ENCODE results near the gene CYYR1.
A peak's percentile ranks its signal among the peaks of the same experiment; 100 is the strongest.

CYYR1 gene

DNA sequence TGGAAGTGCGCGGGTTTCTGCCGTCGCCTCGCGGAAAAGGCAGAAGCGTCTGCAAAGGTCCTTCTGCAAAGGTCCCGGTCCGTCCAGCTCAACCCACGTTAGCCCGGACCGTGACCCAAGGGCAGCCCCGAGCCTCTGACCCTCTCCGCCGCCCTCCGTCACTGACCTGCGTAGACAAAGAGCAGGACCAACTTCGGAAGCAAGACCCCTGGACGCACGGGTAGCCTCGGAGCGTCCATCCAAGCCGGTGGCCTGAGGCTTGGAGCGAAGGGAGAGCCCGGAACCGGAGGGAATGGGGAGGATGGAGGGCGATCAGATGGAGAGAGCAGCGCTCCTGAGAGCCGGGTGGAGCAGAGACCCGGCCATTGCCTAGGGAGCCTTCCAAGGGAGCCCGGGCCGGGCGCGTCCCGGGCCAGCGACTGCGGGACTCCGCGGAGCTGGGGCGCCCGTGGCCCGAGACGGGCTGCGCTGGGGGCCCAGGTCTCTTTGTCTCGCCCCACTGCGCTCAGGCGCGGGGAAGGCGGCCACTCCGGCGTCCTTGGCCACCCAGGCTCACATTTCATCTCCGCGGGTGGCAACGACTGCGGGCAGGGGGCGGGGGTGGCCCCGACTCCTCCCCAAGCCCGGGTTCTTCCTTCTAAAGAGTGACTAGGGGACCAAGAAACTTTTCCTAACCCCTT lies at the start of gene CYYR1:
TSS of gene CYYR1 (minus strand) at position 585 of the 680 bp plus-strand sequence. CDS start at position 239, 346 bp downstream.
- H3K27ac Mint-ChIP-seq = peak within 1 kb of the TSS; percentile 73 to 89 (median 81)
- peaks cover 9% of the 10 kb centered on the region for H3K4me1 Mint-ChIP-seq
- peaks cover 22% of the 10 kb centered on the region for H3K9me3 Mint-ChIP-seq
- peaks cover 13% of the 10 kb centered on the region for H3K27me3 Mint-ChIP-seq (ENCODE audit: low read depth)
- peaks cover 32% of the 10 kb centered on the region for H3K36me3 Mint-ChIP-seq (ENCODE audit: low read depth)
- H3K4me3 Mint-ChIP-seq = peak within 1 kb of the TSS; percentile 91 to 95 (median 93)
- TF ChIP-seq, protein P1, sequence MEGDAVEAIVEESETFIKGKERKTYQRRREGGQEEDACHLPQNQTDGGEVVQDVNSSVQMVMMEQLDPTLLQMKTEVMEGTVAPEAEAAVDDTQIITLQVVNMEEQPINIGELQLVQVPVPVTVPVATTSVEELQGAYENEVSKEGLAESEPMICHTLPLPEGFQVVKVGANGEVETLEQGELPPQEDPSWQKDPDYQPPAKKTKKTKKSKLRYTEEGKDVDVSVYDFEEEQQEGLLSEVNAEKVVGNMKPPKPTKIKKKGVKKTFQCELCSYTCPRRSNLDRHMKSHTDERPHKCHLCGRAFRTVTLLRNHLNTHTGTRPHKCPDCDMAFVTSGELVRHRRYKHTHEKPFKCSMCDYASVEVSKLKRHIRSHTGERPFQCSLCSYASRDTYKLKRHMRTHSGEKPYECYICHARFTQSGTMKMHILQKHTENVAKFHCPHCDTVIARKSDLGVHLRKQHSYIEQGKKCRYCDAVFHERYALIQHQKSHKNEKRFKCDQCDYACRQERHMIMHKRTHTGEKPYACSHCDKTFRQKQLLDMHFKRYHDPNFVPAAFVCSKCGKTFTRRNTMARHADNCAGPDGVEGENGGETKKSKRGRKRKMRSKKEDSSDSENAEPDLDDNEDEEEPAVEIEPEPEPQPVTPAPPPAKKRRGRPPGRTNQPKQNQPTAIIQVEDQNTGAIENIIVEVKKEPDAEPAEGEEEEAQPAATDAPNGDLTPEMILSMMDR (IDR thresholded peaks at IDR 0.05; ENCODE audit: unreplicated experiment in 3 of 3) = no peak

DNA sequence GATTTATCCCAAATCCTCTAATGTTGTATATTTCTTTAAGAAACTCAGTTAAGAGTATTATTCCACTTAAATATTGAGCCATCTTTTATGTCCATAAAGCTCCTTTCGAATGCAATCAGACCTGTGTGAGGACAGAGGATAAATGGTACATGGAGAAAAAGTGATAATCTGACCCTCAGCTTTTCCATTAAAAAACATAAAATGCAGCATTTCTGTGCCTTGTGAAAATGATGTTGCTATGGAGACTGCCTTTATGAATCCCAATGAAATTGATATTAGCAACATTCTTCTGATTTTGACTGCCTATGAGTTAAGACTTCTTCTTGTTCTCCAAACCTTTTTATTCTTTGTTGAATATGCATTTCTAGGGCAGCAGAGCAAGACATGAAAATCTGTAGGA lies 44.1 kb upstream of the CYYR1 start:
- TF ChIP-seq, protein P1 (IDR thresholded peaks at IDR 0.05; ENCODE audit: unreplicated experiment in 3 of 3) = no peak
- no peaks in the 10 kb centered on the region for H3K27me3 Mint-ChIP-seq (ENCODE audit: low read depth)
- no peak overlapping the region for H3K4me3 Mint-ChIP-seq
- H3K4me1 Mint-ChIP-seq = no peaks in the 10 kb centered on the region
- H3K9me3 Mint-ChIP-seq = peaks cover under 1% of the 10 kb centered on the region
- H3K27ac Mint-ChIP-seq = no peak overlapping the region
- H3K36me3 Mint-ChIP-seq (ENCODE audit: low read depth) = no peaks in the 10 kb centered on the region

DNA sequence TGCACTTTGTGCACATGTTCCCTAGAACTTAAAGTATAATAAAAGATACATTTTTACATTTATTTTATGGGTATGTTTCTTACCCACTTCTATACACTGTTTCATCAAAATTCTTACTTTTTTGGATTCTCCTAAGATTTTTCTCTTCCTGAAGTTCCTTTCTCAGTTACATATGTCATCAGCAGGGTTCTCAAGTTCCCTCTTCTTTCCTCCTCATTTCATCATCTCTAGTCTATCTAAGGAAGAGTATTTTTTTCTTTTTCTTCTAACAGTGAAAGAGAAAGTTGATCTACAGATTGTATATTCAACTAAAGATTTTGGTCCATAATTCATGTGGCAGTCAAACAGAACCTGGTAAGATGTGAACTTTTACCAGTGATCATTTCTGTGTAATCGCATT lies 41.2 kb upstream of the CYYR1 start:
- Mint-ChIP-seq H3K4me1 (no peaks in the 10 kb centered on the region), H3K9me3 (peaks cover 8% of the 10 kb centered on the region), H3K27ac (no peak overlapping the region), H3K36me3 (ENCODE audit: low read depth) (no peaks in the 10 kb centered on the region), H3K4me3 (no peak overlapping the region), H3K27me3 (ENCODE audit: low read depth) (no peaks in the 10 kb centered on the region)
- TF ChIP-seq, protein P1 (IDR thresholded peaks at IDR 0.05; ENCODE audit: unreplicated experiment in 3 of 3) = no peak

DNA sequence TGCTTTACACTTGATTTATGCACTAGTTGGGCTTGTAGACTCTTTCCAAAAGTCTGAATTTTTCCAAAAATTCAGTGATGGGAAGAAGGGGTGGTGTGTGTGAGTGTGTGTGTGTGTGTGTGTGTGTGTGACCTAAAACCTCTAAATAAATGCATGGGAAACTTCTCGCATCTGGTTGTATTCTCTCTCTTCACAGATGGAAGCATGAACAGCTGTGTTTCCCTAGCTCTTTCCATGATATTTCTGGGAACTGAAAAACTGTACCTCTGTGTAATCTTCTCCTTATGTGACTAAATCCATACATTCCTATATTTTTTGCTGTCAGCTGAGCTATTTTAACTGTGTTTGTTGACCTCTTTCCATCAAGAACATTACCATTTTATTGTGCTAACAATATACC lies 26.2 kb upstream of the CYYR1 start:
- H3K27ac Mint-ChIP-seq = no peak overlapping the region
- TF ChIP-seq, protein P1 (IDR thresholded peaks at IDR 0.05; ENCODE audit: unreplicated experiment in 3 of 3) = no peak
- no peaks in the 10 kb centered on the region for H3K9me3 Mint-ChIP-seq

DNA sequence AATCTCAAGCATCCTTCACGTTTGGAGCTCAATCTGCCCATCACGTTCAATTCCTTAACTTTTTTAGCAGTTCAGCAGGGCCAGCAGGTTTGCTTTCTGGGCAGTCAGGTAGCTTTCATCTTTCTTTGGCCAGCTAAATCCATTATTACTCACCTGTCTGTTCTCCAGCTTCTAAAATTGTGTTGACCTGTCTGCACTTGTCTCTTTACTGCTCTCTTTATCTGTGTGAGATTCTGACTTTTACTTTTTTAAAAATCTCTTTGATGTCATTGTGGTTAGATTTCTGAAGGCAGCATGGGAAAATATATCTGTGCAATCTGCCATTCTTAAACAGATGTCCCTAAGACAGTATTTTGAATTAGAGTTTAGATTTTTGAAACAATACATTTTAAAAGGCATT lies 24.9 kb upstream of the CYYR1 start:
- H3K4me3 Mint-ChIP-seq = no peak overlapping the region
- H3K36me3 Mint-ChIP-seq (ENCODE audit: low read depth) = no peaks in the 10 kb centered on the region
- H3K27ac Mint-ChIP-seq = no peak overlapping the region
- TF ChIP-seq, protein P1 (IDR thresholded peaks at IDR 0.05; ENCODE audit: unreplicated experiment in 3 of 3) = no peak
- H3K9me3 Mint-ChIP-seq = peaks cover under 1% of the 10 kb centered on the region
- peaks cover 3% of the 10 kb centered on the region for H3K27me3 Mint-ChIP-seq (ENCODE audit: low read depth)
- H3K4me1 Mint-ChIP-seq = peaks cover 17% of the 10 kb centered on the region

More for the DNA sequence above, 26.2 kb upstream of the CYYR1 start:
- Mint-ChIP-seq H3K27me3 (ENCODE audit: low read depth) (no peaks in the 10 kb centered on the region), H3K36me3 (ENCODE audit: low read depth) (no peaks in the 10 kb centered on the region), H3K4me3 (no peak overlapping the region), H3K4me1 (peaks cover 17% of the 10 kb centered on the region)

DNA sequence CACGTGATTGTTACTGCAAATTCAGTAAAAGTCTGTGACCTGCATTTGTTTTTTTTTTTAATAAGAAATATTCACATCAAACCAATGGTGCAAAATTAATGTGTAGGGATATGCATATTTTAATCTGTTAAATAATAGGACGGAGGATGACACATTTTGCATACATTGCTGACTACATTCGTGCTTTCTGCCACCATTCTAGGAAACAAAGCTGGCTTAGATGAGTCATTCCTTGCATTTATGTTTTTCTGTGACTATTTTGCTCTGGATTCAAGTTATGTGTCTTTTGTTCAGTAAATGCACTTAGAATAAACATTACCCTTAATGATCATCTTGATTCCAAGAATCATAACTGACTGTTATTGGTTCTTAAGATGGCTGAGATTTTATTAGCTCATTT lies 23.9 kb upstream of the CYYR1 start:
- H3K4me3 Mint-ChIP-seq = no peak overlapping the region
- TF ChIP-seq, protein P1 (IDR thresholded peaks at IDR 0.05; ENCODE audit: unreplicated experiment in 3 of 3) = no peak

More for the DNA sequence above, 23.9 kb upstream of the CYYR1 start:
- H3K36me3 Mint-ChIP-seq (ENCODE audit: low read depth) = no peaks in the 10 kb centered on the region
- peaks cover 4% of the 10 kb centered on the region for H3K27me3 Mint-ChIP-seq (ENCODE audit: low read depth)
- H3K9me3 Mint-ChIP-seq = peaks cover 4% of the 10 kb centered on the region
- no peak overlapping the region for H3K27ac Mint-ChIP-seq
- H3K4me1 Mint-ChIP-seq = peaks cover 17% of the 10 kb centered on the region

Data from nephron (organoid).